VCaP (cell line): ENCODE results near the gene CAPG.

ENCODE experiments used
- H3K27ac ChIP-seq: fragments of 450-650 bp; 2 replicates; pipeline ENCODE4 v1.5.1; 2017
- TF ChIP-seq, protein P1 (sequence below): fragments of 450-650 bp; conservative IDR thresholded peaks from 2 replicates; pipeline ENCODE4 v1.5.1; 2017; ENCODE audit warnings: mild to moderate bottlenecking, moderate library complexity

Gene CAPG

DNA sequence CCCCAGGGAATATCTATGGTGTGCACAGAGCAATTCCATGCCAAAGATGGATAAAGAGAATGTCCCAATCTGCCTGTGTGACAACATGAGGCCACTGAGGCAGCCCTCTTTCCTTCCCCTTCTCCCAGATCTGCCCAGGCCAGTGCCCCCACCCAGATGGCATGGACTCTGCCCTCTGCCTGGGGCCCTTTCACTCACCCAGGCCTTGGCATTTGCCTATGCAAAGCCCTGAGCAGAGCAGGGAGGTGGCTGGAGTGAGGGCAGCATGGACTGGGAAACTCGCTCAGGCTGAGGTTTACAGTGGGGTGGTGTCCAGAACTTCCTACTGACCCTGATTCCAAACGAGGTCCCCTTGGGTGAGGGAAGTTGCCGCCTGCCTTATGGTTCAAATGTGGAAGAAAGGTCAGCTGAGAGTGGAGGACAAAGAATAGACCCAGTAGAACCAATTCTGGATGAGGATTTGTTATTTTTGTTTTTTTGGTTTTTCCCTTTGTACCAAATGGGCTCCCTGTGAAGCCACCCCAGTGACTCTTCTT lies 17.2 kb upstream of the CAPG start:
- TF ChIP-seq, protein P1, sequence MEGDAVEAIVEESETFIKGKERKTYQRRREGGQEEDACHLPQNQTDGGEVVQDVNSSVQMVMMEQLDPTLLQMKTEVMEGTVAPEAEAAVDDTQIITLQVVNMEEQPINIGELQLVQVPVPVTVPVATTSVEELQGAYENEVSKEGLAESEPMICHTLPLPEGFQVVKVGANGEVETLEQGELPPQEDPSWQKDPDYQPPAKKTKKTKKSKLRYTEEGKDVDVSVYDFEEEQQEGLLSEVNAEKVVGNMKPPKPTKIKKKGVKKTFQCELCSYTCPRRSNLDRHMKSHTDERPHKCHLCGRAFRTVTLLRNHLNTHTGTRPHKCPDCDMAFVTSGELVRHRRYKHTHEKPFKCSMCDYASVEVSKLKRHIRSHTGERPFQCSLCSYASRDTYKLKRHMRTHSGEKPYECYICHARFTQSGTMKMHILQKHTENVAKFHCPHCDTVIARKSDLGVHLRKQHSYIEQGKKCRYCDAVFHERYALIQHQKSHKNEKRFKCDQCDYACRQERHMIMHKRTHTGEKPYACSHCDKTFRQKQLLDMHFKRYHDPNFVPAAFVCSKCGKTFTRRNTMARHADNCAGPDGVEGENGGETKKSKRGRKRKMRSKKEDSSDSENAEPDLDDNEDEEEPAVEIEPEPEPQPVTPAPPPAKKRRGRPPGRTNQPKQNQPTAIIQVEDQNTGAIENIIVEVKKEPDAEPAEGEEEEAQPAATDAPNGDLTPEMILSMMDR, result no peak

DNA sequence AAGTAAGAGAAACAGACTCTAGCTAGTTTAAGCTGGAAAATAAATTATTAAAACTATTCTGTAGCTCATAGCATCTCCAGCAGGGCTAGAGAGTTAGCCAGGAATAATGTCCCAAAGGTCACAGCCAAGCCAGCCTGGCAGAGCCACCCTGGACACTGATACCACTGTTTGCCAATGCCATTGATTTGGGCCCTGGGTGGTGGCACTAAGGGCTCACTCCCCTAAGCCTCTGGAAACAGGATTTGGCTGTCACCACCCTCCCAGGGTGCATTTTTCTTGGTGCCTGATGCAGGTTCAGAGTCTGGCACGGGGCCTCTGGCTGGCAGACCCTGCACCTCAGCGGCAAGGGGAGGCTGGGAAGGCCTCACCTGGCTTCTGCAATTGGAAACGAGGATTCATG lies 15.4 kb upstream of the CAPG start:
- TF ChIP-seq, protein P1, result no peak

More for the DNA sequence above, 17.2 kb upstream of the CAPG start:
- no peak overlapping the region for H3K27ac ChIP-seq

DNA sequence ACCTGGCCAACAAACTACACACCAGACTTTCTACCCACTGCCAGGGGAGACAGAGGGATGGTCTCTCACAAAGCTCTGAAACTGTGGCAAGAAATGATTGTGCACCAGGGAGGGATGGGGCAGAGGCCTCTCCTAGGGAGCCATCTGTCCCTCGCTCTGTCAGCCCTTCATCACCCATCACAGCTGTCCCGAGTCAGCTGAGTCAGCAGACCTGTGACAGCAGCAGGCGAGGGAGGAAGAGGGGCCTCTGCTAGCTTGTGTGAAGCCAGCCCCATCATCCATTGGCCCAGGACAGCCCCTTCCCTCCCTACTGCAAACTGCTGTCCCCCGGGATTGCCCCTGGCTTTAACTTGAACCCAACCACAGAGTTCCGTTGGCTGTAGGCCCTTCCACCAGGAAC lies 13.4 kb upstream of the CAPG start:
- peak overlapping the region; percentile 99 for H3K27ac ChIP-seq
- TF ChIP-seq, protein P1, result no peak

More for the DNA sequence above, 15.4 kb upstream of the CAPG start:
- H3K27ac ChIP-seq, result no peak overlapping the region

DNA sequence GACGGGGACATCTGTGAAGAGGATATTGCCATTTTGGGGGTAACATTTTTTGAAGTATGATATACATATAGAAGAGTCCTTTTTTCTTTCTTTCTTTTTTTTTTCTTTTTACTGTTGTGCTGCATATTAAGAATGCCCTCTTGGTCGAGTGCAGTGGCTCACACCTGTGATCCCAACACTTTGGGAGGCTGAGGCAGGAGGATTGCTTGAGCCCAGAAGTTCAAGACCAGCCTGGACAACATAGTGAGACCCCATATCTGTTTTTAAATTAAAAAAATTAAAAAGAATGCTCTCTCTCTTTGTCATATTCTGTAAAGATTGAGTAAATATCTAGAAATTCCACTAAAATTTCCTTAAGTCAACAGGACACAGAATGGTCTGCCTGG lies 11.9 kb upstream of the CAPG start:
- TF ChIP-seq, protein P1, result no peak
- peak overlapping the region; percentile 99 for H3K27ac ChIP-seq

DNA sequence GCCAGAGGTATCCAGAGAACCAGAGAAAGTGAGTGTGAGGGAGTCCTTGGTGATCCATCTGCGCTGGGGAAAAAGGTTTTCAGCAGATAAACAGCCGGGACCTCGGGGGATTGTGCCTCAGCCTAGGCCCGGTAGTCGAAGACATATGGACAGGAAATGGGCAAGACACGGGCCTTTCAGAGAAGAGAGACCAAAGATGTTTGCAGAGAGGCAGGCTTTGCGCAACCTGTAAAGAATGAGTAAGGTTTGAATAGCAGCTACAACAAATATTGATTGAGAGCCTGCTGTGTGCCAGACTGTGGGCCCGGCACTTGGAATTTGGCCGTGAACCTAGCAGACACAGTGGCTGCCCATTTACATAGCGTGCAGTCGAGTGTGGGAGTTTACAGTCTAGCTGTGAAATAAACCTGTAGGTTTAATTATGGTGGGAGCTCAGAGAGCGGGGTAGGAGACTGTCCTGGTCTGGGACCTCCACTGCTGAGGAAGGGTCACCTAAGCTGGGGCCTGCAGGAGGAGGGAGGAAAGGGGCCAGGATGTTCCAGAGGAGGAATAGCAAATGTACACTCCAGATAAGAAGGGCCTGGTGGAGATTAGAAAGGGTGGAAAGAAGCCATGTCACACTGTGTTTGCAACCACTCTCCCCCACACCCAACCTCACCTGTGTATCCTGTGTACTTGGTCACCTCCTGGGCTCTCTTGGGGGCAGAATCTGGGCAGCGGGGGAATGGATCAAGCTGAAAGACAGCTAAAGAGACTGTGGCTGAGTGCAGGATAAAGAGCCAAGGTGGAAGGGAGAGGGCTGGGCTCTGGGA lies 11.3 kb upstream of the CAPG start:
- TF ChIP-seq, protein P1, result no peak
- H3K27ac ChIP-seq, result peak overlapping the region; percentile 99

DNA sequence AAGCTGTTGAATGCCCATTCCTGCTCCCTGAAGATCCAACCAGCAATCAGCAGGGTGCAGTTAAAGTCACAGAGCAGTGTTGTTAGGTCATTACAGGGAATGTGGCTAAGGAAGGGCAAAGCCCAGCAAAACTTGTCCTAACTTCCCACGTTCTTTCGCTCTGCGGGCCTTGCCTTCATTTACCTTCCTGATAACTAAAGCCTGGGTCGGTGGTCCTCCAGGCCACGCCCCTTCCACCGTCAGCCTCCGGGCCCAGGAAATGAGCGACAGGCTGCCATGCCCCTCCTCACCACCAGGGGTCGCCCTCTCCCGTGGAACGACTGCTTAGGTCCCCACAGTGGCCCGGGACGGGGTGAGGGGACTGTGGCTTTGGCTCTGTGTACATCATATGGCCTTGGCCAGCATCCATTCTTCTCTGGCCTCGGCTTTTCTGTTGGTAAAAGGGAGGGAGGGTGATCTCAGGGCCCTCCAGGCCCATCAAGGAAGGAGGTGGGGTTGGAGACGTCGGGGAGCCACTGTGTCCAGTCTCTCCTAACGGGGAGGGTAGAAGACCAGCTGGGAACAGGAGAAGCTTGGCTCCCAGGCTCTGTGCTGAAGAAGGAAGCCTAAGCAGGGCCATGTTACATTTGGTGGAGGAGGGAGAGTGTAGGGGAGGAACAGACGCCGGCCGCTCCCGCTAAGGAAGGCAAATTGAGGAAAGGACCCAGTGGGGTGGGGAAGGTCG lies 10.5 kb upstream of the CAPG start:
- TF ChIP-seq, protein P1, result peak; percentile 97
- peak overlapping the region; percentile 99 for H3K27ac ChIP-seq

DNA sequence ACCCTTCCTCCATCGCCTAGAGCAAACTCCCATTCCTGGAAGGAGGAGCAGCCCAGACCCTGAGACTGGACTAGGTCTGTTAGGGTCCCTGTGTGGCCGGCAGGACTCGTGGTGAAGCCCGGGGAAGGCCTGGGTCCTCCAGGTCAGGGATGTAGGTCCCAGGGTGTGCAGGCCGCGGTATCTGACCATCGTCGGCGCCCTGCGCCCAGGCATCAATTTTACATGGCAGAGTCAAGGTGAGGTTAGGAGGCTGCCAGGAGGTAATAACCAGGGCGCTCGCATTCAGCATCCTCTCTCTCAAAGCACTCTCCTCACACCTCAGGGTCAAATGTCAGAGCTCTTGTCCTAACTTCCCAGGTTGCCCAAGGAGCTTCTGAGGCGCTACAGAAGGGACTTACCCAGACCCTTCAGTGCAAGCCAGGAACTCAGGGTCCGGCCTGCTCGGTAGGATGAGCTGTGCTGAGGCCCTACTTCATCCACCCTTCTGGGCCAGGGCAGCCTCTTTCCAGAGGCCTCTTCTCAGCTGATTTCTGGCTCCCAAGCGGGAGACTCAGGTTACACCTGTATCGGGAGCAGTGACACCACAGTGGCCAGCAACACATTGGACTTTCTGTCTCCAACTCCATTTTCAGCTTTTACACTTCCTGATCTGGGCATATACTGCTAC lies 9.0 kb upstream of the CAPG start:
- H3K27ac ChIP-seq, result peak overlapping the region; percentile 99
- TF ChIP-seq, protein P1, result no peak
